Raji (cell line): ENCODE results near the gene KRT75.

Source experiments
- POLR2A ChIP-seq: IDR thresholded peaks from 2 replicates; pipeline ENCODE4 v1.6.1; 2011; ENCODE audit warnings: low read depth, low read length, control low read depth; ENCODE audit not compliant: insufficient read depth

The KRT75 gene

DNA sequence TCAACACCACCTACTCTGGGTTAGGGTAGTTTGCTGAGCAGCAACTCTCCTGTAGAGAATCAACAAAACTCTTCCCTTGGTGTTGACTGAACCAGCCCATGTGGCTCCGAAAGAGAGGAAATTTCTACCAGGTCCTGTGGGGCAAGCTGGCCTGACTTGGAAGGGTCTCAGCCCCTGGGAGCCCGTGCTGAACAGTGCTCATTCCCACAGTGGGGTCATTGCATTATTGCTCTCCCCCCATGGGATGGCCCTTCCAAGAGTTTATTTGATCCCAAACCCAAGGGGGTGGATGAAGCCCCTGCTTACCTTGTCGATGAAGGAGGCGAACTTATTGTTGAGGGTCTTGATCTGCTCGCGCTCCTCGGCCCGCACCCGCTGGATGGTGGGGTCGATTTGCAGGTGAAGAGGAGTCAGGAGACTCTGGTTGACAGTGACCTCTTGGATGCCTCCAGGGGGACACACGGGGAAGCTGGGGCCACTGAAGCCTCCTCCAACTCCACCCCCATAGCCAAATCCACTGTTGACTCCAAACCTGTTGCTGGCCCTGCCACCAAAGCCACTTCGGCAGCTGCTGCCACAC is 580 bp downstream of the KRT75 start:
- no peak for TF ChIP-seq POLR2A

DNA sequence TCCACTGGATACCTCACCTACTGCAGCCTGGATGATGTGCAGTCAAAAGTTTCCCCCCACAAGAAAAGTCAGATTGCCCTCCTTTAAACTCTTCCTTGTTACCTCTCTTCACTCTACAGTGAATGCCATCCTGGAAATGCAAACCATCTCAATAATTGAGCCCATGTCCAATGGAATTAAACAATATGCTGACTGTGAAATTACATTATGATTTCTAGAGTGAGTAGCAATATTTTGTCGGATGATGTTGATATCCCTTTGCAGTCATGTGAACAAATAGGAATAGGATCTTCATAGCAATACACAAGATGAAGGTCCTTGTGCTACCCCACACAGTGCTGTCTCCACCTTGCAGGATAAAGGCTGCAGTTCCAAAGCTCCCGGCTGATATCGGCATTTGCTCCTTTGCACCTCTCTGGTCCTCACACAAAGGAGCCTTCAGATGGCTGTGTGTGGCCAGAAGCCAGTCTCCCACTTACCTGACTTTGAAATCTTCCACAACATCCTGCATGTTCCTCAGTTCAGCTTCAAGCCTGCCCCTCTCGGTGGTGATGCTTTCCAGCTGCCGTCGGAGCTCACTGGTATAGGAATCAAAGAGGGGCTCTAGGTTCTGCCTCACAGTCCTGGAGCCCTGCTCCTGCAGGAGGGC is 1.5 kb downstream of the KRT75 start:
- TF ChIP-seq POLR2A: no peak

- TF ChIP-seq POLR2A: no peak
Observed at GRCh38 chr12:52428121-52428520, 6.0 kb downstream of the KRT75 start.

- TF ChIP-seq POLR2A: no peak
Observed at GRCh38 chr12:52427083-52427482, 7.1 kb downstream of the KRT75 start.

DNA sequence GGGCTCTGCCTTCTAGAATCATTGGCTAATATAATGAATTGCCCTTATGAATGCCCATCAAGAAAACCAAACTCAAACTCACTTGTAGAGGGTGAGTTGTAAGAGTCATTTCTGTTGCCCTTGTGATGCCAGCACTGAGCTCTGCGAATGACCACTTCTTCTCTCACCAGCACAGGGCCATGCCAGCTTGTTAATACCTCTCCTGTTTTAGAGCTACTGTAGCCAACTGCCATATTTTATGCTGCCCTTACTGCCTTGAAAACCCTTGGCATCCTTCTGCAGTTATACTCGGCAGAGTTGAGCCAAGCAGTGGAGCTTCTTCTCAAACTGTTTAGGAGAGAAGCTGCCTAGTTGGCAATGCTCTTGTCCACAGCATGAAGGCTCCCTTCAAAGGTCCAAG is 8.1 kb downstream of the KRT75 start:
- no peak for TF ChIP-seq POLR2A

DNA sequence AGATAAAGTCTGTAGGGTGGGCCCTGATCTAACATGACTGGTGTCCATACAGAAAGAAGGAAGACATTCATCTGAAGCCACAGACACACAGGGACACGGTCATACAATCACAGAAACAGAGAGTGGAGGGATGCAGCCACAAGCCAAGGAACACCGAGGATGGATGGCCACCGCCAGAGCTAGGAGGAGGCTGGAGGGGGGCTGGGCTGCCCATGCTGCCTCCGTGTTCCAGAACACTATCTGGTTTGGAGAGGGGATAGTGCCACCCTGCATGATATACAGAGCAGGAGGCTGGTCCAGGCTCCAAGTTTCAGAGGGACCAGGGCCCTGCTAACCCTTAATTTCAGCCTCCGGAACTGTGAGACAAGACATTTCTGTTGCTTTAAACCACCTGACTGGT is 8.7 kb downstream of the KRT75 start:
- no peak for TF ChIP-seq POLR2A

GRCh38 chr12:52423661-52424500 is 10.3 kb downstream of the KRT75 start:
- TF ChIP-seq POLR2A: no peak

DNA sequence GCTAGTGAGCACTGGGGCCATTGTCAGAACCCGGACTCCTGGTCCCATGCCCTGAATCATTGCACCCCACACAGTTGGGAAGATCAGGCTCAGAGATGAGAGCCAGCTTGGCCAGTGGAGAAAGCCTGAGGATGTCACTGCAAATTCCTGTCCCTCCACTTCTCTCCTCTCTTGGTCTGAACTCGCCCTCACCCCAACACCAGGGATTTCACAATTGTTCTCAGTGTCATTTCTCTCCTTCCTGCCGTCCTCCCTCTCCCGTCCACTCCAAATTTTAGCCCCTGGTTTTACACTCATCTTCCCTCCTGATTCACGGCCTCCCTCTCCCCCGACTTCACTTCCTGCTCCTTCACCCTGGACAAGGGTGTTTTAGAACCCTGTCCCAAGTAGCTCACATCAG is 11.1 kb downstream of the KRT75 start:
- TF ChIP-seq POLR2A: no peak

DNA sequence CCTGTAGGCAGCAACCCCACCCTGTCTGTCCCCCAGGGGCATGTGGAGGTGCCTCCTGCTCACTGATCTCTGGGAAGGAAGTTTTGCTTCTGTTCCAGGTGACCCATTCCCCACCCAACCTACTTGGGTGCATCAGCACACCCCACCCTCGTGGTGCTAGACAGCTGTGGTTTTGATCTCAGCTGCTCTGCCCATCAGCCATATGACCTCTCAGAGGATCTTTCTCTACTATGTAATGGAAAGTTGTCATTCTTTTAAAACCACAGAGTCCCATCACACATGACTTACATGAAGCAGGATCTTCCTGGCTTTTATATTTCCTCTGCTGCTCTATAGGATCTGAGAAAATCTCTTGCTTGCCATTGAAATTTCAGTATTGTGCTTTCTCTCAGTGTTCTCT is 14.5 kb downstream of the KRT75 start:
- no peak for TF ChIP-seq POLR2A

GRCh38 chr12:52418576-52419110 is 15.5 kb downstream of the KRT75 start:
- TF ChIP-seq POLR2A: no peak

GRCh38 chr12:52417740-52418139 is 16.4 kb downstream of the KRT75 start:
- TF ChIP-seq POLR2A: no peak

- TF ChIP-seq POLR2A: no peak
Observed at GRCh38 chr12:52416795-52417194, 17.4 kb downstream of the KRT75 start.

DNA sequence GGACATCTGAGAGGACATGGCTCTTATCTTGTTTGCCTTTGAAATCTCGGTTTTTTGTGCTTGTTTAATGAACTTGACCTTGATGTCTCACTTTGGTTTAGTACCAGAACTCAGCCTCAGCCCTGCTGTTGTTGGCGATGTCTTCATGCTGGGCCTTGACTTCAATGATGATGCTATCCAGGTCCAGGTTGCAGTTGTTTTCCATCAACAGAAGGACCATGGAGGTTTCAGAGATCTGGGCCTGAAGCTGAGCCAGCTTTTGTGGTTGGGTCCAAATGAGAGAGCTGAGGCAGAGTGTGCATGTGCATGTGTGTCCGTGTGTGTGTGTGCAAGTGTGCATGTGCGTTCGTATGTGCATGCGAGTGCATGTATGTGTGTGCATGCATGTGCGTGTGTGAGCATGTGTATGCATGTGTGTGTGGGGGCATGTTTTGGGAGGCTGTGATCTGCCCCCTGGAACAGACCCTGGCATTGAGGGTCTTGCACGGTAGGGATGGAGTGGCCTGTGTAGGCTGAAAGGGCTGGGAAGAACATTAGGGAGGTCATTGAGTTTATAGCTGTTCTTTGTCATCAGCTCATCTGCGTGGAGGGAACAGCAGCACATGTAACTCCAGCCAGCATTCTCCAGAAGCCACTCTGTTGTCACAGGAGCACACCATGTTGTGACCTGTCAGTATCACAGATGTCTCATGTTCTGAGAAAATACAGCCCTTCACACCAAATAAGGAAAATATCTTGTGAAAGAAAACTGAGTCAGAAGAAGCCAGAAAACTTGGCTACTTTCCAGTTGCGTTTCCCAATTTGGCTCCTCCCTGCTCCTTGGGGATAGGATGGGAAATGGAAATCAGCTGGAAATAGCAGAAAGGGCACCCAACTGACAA is 18.1 kb downstream of the KRT75 start:
- no peak for TF ChIP-seq POLR2A

DNA sequence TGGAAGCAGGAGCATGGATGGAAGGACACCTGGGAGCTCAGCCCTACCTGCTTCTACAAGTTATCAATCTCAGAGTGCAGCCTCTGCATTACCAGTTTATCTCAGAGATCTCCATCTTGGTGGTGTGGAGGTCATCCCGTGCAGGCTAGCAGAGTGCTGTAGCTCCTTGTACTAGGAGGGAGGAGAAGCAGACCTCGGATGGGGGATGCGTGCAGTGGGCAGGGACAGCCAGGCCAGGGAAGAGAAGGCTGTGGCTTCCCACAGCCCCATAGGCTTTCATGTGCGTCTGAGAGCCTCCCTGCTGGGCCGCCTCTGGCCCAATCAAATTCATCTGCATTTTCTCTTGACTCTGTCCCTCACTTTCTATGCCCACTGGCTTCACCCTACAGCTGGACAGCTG is 19.2 kb downstream of the KRT75 start:
- TF ChIP-seq POLR2A: no peak

- no peak for TF ChIP-seq POLR2A
Observed at GRCh38 chr12:52413782-52414345, 20.3 kb downstream of the KRT75 start.
